Measurements from ENCODE around the gene NOL7. TPM values are rescaled to one million over a fixed set of nuclear protein-coding genes. Genes with fewer than 3 reads are reported as not detected.

The NOL7 gene
- total and polyA plus RNA-seq, 2 of the 13 experiments (the other 11 are each of a cell fraction or from before 2014, with no cell fraction given) = 37.8 to 186 TPM

- TF ChIP-seq NCOA2 (CRISPR knock-in tag; IDR thresholded peaks at IDR 0.05) (peak; percentile 70), ZNF33B (CRISPR knock-in tag; IDR thresholded peaks at IDR 0.05) (no peak), ATF3 (CRISPR knock-in tag; IDR thresholded peaks at IDR 0.05) (no peak), NFKBIZ (CRISPR knock-in tag; IDR thresholded peaks at IDR 0.05) (no peak), RARA (CRISPR knock-in tag; IDR thresholded peaks at IDR 0.05) (peak; percentile 34; the same call in 1 of the 2 replicates), POLR2A (IDR thresholded peaks at IDR 0.05; ENCODE audit: insufficient read depth in 1 of 2, low read depth in 2 of 2, low read length in 2 of 2) (no peak), CHD4 (IDR thresholded peaks at IDR 0.05; ENCODE audit: borderline replicate concordance, low read length) (peak; percentile 41; the same call in 1 of the 2 replicates), HOMEZ (CRISPR knock-in tag; IDR thresholded peaks at IDR 0.05; ENCODE audit: low read depth) (peak; percentile 27; the same call in 1 of the 2 replicates), ZNF224 (CRISPR knock-in tag; IDR thresholded peaks at IDR 0.05) (no peak), RERE (CRISPR knock-in tag; IDR thresholded peaks at IDR 0.05; ENCODE audit: low read depth) (0 out of 2 replicates have a peak, but pooled peaks have one; percentile 27), IKZF5 (CRISPR knock-in tag; IDR thresholded peaks at IDR 0.05) (no peak), SMAD3 (CRISPR knock-in tag; IDR thresholded peaks at IDR 0.05) (0 out of 2 replicates have a peak, but pooled peaks have one; percentile 23), GZF1 (CRISPR knock-in tag; IDR thresholded peaks at IDR 0.05) (0 out of 2 replicates have a peak, but pooled peaks have one; percentile 73), KAT8 (CRISPR knock-in tag; IDR thresholded peaks at IDR 0.05) (peak; percentile 44; the same call in 1 of the 2 replicates), CERS6 (CRISPR knock-in tag; IDR thresholded peaks at IDR 0.05) (no peak), FOXP1 (IDR thresholded peaks at IDR 0.05) (no peak), FOXP1 (CRISPR knock-in tag; IDR thresholded peaks at IDR 0.05) (peak; percentile 88), HDAC2 (CRISPR knock-in tag; IDR thresholded peaks at IDR 0.05) (no peak), TEF (CRISPR knock-in tag; IDR thresholded peaks at IDR 0.05) (no peak)
Observed at GRCh38 chr6:13664703-13665352, 49.7 kb downstream of the NOL7 start (continued).
